Loucy (cell line): ENCODE measurements around the gene WT1.
A peak's percentile ranks its signal among the peaks of the same experiment; 100 is the strongest.

Experiments used
- H2AFZ ChIP-seq: fragments of 200-600 bp; sonication (generic); 2 replicates; pipeline ENCODE4 v1.6.0; 2016; ENCODE audit warnings: antibody characterized with exemption, mild to moderate bottlenecking, low read length, moderate library complexity
- H3F3A ChIP-seq: fragments of 200-600 bp; 2 replicates; pipeline ENCODE4 v1.6.0; 2016; ENCODE audit warnings: antibody characterized with exemption, low read depth, mild to moderate bottlenecking
- H3K27me3 ChIP-seq: fragments of 200-600 bp; sonication (generic); 2 replicates; pipeline ENCODE4 v1.6.1; 2014; ENCODE audit warnings: low read length, mild to moderate bottlenecking; ENCODE audit not compliant: insufficient read depth, poor library complexity, severe bottlenecking
- H3K36me3 ChIP-seq: fragments of 200-600 bp; sonication (generic); 2 replicates; pipeline ENCODE4 v1.6.1; 2016; ENCODE audit warnings: low read length; ENCODE audit not compliant: insufficient read depth
- H3K4me1 ChIP-seq: fragments of 200-600 bp; sonication (generic); 2 replicates; pipeline ENCODE4 v1.5.1; 2014; ENCODE audit warnings: low read length, mild to moderate bottlenecking; ENCODE audit not compliant: insufficient read depth, poor library complexity, severe bottlenecking
- H3K4me2 ChIP-seq: fragments of 200-600 bp; sonication (generic); 2 replicates; pipeline ENCODE4 v1.6.0; 2014; ENCODE audit warnings: antibody characterized with exemption, low read length, low read depth, mild to moderate bottlenecking; ENCODE audit not compliant: poor library complexity, severe bottlenecking
- H3K4me3 ChIP-seq: fragments of 200-600 bp; sonication (generic); 2 replicates; pipeline ENCODE4 v1.5.1; 2014; ENCODE audit warnings: low read length, mild to moderate bottlenecking, mixed read lengths; ENCODE audit not compliant: poor library complexity, severe bottlenecking
- H3K79me2 ChIP-seq: fragments of 200-600 bp; sonication (generic); 2 replicates; pipeline ENCODE4 v1.6.1; 2014; ENCODE audit warnings: low read length; ENCODE audit not compliant: insufficient read depth
- H3K9ac ChIP-seq: fragments of 200-600 bp; sonication (generic); 2 replicates; pipeline ENCODE4 v1.6.0; 2014; ENCODE audit warnings: mild to moderate bottlenecking, low read depth, low read length, moderate library complexity; ENCODE audit not compliant: poor library complexity, severe bottlenecking
- H3K9me2 ChIP-seq: fragments of 200-600 bp; sonication (generic); replicated peaks from 2 replicates; pipeline ENCODE4 v1.6.1; 2016; ENCODE audit warnings: low read depth, low read length, mixed read lengths
- H3K9me3 ChIP-seq: fragments of 200-600 bp; sonication (generic); 2 replicates; pipeline ENCODE4 v1.6.1; 2014; ENCODE audit warnings: mild to moderate bottlenecking, antibody characterized with exemption, low read length, low read depth; ENCODE audit not compliant: insufficient read depth
- H4K20me1 ChIP-seq: fragments of 200-600 bp; sonication (generic); 2 replicates; pipeline ENCODE4 v1.6.0; 2014; ENCODE audit warnings: antibody characterized with exemption, low read length, mild to moderate bottlenecking; ENCODE audit not compliant: insufficient read depth, poor library complexity, severe bottlenecking
- EZH2phosphoT487 ChIP-seq: fragments of 200-600 bp; IDR thresholded peaks from 2 replicates; pipeline ENCODE4 v1.6.1; 2018; ENCODE audit warnings: antibody characterized with exemption, mild to moderate bottlenecking, moderate library complexity, borderline replicate concordance
- TF ChIP-seq, protein P1 (sequence below): fragments of 200-600 bp; sonication (generic); conservative IDR thresholded peaks from 2 replicates; pipeline ENCODE4 v1.5.1; 2014; ENCODE audit warnings: mild to moderate bottlenecking, antibody characterized with exemption, low read length

The WT1 gene

DNA sequence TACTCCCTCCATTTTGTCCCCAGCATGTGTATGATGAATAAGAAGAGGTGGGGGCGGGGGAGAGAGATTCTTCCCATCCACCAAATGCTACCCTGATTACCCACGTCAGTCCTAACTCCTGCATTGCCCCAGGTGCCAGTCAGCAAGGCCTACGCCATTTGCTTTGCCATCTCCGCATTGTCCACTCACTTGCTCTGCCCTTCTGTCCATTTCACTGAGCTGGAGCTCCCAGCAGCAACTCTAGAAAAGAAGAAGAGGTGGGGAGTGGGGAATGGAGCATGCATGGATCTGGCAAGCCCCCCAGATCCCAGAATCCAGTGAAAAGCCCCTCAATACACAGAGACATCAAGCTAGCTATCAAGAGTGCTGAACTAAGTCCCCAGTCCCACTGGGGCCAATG lies 19.0 kb downstream of the WT1 start:
- no peak overlapping the region for H3K4me3 ChIP-seq
- H3F3A ChIP-seq: peaks cover 6% of the 10 kb centered on the region
- no peaks in the 10 kb centered on the region for H4K20me1 ChIP-seq
- peaks cover 57% of the 10 kb centered on the region for H3K4me1 ChIP-seq
- peak overlapping the region; percentile 39 for H3K9ac ChIP-seq
- no peaks in the 10 kb centered on the region for H3K27me3 ChIP-seq
- no peaks in the 10 kb centered on the region for H3K36me3 ChIP-seq
- no peaks in the 10 kb centered on the region for H3K9me2 ChIP-seq
- H2AFZ ChIP-seq: peak overlapping the region; percentile 53; the same call in 1 of the 2 replicates
- 0 out of 2 replicates have a peak, but pooled peaks cover 6% of the 10 kb centered on the region for H3K79me2 ChIP-seq
- TF ChIP-seq, protein P1, sequence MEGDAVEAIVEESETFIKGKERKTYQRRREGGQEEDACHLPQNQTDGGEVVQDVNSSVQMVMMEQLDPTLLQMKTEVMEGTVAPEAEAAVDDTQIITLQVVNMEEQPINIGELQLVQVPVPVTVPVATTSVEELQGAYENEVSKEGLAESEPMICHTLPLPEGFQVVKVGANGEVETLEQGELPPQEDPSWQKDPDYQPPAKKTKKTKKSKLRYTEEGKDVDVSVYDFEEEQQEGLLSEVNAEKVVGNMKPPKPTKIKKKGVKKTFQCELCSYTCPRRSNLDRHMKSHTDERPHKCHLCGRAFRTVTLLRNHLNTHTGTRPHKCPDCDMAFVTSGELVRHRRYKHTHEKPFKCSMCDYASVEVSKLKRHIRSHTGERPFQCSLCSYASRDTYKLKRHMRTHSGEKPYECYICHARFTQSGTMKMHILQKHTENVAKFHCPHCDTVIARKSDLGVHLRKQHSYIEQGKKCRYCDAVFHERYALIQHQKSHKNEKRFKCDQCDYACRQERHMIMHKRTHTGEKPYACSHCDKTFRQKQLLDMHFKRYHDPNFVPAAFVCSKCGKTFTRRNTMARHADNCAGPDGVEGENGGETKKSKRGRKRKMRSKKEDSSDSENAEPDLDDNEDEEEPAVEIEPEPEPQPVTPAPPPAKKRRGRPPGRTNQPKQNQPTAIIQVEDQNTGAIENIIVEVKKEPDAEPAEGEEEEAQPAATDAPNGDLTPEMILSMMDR: no peak
- TF ChIP-seq EZH2phosphoT487: no peak
- no peaks in the 10 kb centered on the region for H3K9me3 ChIP-seq
- H3K4me2 ChIP-seq: no peak overlapping the region

DNA sequence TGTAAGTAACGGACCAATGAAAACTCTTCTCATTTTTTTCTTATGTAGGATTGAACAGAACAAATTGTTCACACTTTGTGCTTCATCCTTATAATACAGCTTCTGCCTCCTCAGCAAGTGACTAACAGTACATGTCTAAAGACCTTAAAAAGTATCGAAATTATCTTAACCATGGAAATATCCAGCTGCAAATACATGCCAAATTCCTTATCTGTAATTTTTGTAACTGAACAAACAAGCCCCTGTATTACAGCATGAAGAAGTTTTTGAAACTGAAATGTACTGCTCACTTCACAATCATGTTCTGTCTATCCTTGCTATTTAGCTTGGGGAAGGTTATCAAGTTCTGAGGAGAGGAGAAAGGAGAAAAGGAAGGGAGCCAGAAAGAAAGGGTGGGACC lies 20.4 kb downstream of the WT1 start:
- no peak for TF ChIP-seq EZH2phosphoT487
- TF ChIP-seq, protein P1: no peak
- no peak overlapping the region for H3K4me3 ChIP-seq
- no peak overlapping the region for H2AFZ ChIP-seq
- no peaks in the 10 kb centered on the region for H3K27me3 ChIP-seq
- no peaks in the 10 kb centered on the region for H3K9me3 ChIP-seq
- H3K9me2 ChIP-seq: no peaks in the 10 kb centered on the region
- H3K79me2 ChIP-seq: 0 out of 2 replicates have a peak, but pooled peaks cover 6% of the 10 kb centered on the region
- no peak overlapping the region for H3K9ac ChIP-seq
- no peak overlapping the region for H3K4me2 ChIP-seq
- H4K20me1 ChIP-seq: no peaks in the 10 kb centered on the region
- H3K36me3 ChIP-seq: no peaks in the 10 kb centered on the region
- no peaks in the 10 kb centered on the region; the same call in 1 of the 2 replicates for H3F3A ChIP-seq
- H3K4me1 ChIP-seq: peaks cover 52% of the 10 kb centered on the region

DNA sequence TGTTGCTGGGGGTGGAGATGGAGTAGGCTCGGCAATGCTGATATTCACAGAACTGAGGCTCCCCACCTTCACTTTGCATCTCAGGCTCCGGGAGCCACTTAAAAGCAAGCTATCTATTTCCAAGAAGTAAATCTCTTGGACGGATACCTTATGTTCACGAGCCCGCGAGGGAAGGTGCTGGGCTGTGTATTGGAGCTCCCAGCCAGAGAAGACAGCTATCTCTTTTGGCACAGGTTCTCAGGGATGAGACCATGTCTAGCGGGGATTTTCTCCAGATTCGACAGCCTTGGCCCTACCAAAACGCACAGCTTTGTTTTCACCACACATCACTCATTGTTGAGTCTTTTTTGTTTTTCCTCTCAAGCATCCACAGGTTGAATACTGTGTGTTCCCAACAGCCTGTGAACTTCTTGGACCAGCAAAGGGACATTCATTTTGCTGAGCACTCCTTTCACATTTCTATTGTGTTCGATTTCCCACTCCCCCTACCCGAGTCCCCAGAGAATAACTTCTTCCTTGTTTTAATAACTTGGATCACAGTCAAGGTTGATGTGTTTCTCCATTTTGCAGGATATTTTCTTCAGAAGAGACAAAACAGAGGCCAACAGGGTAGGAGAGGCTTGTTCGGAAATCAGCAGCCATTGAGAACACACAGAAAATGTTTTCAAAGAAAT lies 23.3 kb downstream of the WT1 start:
- Histone ChIP-seq H3K9me2 (no peaks in the 10 kb centered on the region), H3K9ac (no peak overlapping the region), H2AFZ (peak overlapping the region; percentile 41; the same call in 1 of the 2 replicates), H3K9me3 (no peaks in the 10 kb centered on the region), H3K27me3 (no peaks in the 10 kb centered on the region), H3K79me2 (no peaks in the 10 kb centered on the region), H4K20me1 (no peaks in the 10 kb centered on the region), H3K4me3 (no peak overlapping the region), H3K36me3 (no peaks in the 10 kb centered on the region), H3F3A (no peaks in the 10 kb centered on the region; the same call in 1 of the 2 replicates), H3K4me2 (no peak overlapping the region), H3K4me1 (peaks cover 31% of the 10 kb centered on the region)
- no peak for TF ChIP-seq EZH2phosphoT487
- TF ChIP-seq, protein P1: no peak
